Measurements from ENCODE around the gene LAPTM5. TPM values are rescaled to one million over a fixed set of nuclear protein-coding genes. Genes with fewer than 3 reads are reported as not detected.

LAPTM5 gene
- polyA plus RNA-seq, 3 donors = 1,019 to 1,669 (median 1,153) TPM

DNA sequence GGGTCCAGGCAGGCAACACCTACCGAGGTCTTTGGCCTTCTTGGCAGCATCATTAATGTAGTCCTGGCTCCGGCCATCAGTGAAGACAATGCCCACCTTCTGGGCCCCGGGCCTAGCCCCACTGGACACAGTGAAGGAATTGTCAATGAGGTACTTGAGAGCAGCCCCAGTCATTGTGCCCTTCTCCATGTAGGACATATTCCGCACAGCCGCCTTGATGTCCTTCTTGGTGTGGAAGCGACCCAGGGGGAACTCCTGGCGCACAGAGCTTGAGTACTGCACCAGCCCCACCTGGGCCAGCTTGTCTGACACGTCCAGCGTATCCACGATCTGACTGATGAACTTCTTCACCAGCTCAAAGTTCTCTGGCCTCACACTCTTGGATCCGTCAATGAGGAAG is 41.7 kb downstream of the LAPTM5 start:
- Mint-ChIP-seq H3K27me3 (ENCODE audit: low read depth in 3 of 3) (peaks cover 6 to 8% (median 7%) of the 10 kb centered on the region in 3 donors), H3K27ac (peak overlapping the region in 1 of 7 donors; percentile 14), H3K9me3 (peaks cover 3 to 12% (median 11%) of the 10 kb centered on the region in 7 donors), H3K36me3 (no peaks in the 10 kb centered on the region), H3K4me1 (peaks cover 22% of the 10 kb centered on the region), H3K4me3 (no peak overlapping the region)
- peaks cover 11% of the 10 kb centered on the region for H4K20me1 ChIP-seq (ENCODE audit: insufficient read depth, low read length)
- no peak overlapping the region for H3K4me2 ChIP-seq (replicated peaks; ENCODE audit: extremely low read depth, low read length, poor library complexity, severe bottlenecking)
- peaks cover 22 to 27% of the 10 kb centered on the region in 2 donors for H3K4me1 ChIP-seq (ENCODE audit: control insufficient read depth in 1 of 2, insufficient read depth in 2 of 2, low read length in 2 of 2)
- H3K27me3 ChIP-seq (ENCODE audit: control insufficient read depth in 2 of 2, insufficient read depth in 2 of 2, low read length in 2 of 2) = no peaks in the 10 kb centered on the region
- 94% methylated on average over 10 of the region's 11 CpGs for WGBS (ENCODE audit: insufficient coverage)
- H2AFZ ChIP-seq (ENCODE audit: insufficient read depth, low read depth, low read length, poor library complexity, severe bottlenecking) = no peak overlapping the region
- DNase-seq = no peak
- no peaks in the 10 kb centered on the region for H3K36me3 ChIP-seq (replicated peaks in 1 of 2; ENCODE audit: control insufficient read depth in 1 of 2, insufficient read depth in 2 of 2, low read length in 2 of 2)
- peaks cover 0 to 12% of the 10 kb centered on the region in 2 donors for H3K9me3 ChIP-seq (replicated peaks in 1 of 2; ENCODE audit: control insufficient read depth in 1 of 2, insufficient read depth in 1 of 2, low read length in 2 of 2)
- TF ChIP-seq, protein P1, sequence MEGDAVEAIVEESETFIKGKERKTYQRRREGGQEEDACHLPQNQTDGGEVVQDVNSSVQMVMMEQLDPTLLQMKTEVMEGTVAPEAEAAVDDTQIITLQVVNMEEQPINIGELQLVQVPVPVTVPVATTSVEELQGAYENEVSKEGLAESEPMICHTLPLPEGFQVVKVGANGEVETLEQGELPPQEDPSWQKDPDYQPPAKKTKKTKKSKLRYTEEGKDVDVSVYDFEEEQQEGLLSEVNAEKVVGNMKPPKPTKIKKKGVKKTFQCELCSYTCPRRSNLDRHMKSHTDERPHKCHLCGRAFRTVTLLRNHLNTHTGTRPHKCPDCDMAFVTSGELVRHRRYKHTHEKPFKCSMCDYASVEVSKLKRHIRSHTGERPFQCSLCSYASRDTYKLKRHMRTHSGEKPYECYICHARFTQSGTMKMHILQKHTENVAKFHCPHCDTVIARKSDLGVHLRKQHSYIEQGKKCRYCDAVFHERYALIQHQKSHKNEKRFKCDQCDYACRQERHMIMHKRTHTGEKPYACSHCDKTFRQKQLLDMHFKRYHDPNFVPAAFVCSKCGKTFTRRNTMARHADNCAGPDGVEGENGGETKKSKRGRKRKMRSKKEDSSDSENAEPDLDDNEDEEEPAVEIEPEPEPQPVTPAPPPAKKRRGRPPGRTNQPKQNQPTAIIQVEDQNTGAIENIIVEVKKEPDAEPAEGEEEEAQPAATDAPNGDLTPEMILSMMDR (IDR thresholded peaks at IDR 0.05) = no peak
- intact Hi-C loops (cut with micrococcal nuclease) = loop anchor here (5.0 to 10.0 kb wide), 3 partner anchors 196 to 1679 kb away; partner anchors contain the start of gene BSDC1 (in 1 of the 2)
- no peak overlapping the region for H3K27ac ChIP-seq (ENCODE audit: low read depth in 1 of 2, low read length in 2 of 2)
- H3K9ac ChIP-seq (ENCODE audit: insufficient read depth, low read length, poor library complexity, severe bottlenecking) = no peak overlapping the region
- no peak overlapping the region for H3K4me3 ChIP-seq (replicated peaks in 1 of 3; ENCODE audit: low read depth in 2 of 3, low read length in 3 of 3)
- H3K79me2 ChIP-seq (ENCODE audit: insufficient read depth, low read length) = no peaks in the 10 kb centered on the region

DNA sequence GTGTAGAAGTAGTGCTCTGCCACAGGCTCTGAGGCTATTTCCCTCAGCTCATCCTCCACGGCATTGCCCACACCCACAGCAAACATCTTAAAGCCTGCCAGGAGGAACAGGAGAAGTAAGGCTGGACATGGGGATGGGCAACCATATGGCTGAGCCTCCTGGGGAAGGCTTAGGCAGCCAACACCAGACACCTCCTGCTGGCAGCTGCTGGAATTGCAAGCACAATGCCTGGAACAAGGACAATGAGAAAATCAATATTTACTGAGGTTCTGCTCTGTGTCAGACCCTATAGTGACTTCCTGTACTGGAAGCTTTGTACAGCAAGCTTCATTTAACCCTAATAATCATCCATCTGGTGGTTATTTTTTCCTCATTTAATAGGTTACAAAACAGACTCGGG is 42.4 kb downstream of the LAPTM5 start:
- Histone ChIP-seq H3K36me3 (replicated peaks in 1 of 2; ENCODE audit: control insufficient read depth in 1 of 2, insufficient read depth in 2 of 2, low read length in 2 of 2) (no peaks in the 10 kb centered on the region), H4K20me1 (ENCODE audit: insufficient read depth, low read length) (peaks cover 10% of the 10 kb centered on the region), H3K4me1 (ENCODE audit: control insufficient read depth in 1 of 2, insufficient read depth in 2 of 2, low read length in 2 of 2) (peaks cover 18 to 22% of the 10 kb centered on the region in 2 donors), H3K79me2 (ENCODE audit: insufficient read depth, low read length) (no peaks in the 10 kb centered on the region), H3K4me3 (replicated peaks in 1 of 3; ENCODE audit: low read depth in 2 of 3, low read length in 3 of 3) (no peak overlapping the region), H3K9me3 (replicated peaks in 1 of 2; ENCODE audit: control insufficient read depth in 1 of 2, insufficient read depth in 1 of 2, low read length in 2 of 2) (peaks cover 0 to 12% of the 10 kb centered on the region in 2 donors), H3K27ac (ENCODE audit: low read depth in 1 of 2, low read length in 2 of 2) (no peak overlapping the region), H3K9ac (ENCODE audit: insufficient read depth, low read length, poor library complexity, severe bottlenecking) (no peak overlapping the region), H3K4me2 (replicated peaks; ENCODE audit: extremely low read depth, low read length, poor library complexity, severe bottlenecking) (no peak overlapping the region), H3K27me3 (ENCODE audit: control insufficient read depth in 2 of 2, insufficient read depth in 2 of 2, low read length in 2 of 2) (no peaks in the 10 kb centered on the region), H2AFZ (ENCODE audit: insufficient read depth, low read depth, low read length, poor library complexity, severe bottlenecking) (no peak overlapping the region)
- WGBS (ENCODE audit: insufficient coverage) = no CpG with 5 or more reads among the region's 2 CpGs
- Mint-ChIP-seq H3K9me3 (peaks cover 3 to 12% (median 11%) of the 10 kb centered on the region in 7 donors), H3K27ac (peak overlapping the region in 1 of 7 donors; percentile 25), H3K4me1 (peaks cover 15% of the 10 kb centered on the region), H3K36me3 (no peaks in the 10 kb centered on the region), H3K27me3 (ENCODE audit: low read depth in 3 of 3) (peaks cover 6 to 10% (median 8%) of the 10 kb centered on the region in 3 donors), H3K4me3 (no peak overlapping the region)
- no peak for DNase-seq
- intact Hi-C loops (cut with micrococcal nuclease) = loop anchor here (5.0 to 10.0 kb wide), 3 partner anchors 197 to 1680 kb away; partner anchors contain the start of gene BSDC1 (in 1 of the 2)
- TF ChIP-seq, protein P1 (IDR thresholded peaks at IDR 0.05) = no peak
